A673 (cell line): ENCODE measurements around the gene RTN4.

ENCODE experiments used
- EZH2 ChIP-seq: fragments of 200-600 bp; sonication (generic); IDR thresholded peaks from 2 replicates; pipeline ENCODE4 v1.6.1; 2017; ENCODE audit warnings: borderline replicate concordance, low read depth, mild to moderate bottlenecking, mixed read lengths, antibody characterized with exemption, low read length; ENCODE audit not compliant: poor library complexity, severe bottlenecking
- TF ChIP-seq, protein P1 (sequence below): fragments of 300-800, 200-600 bp; sonication (generic); conservative IDR thresholded peaks from 2 replicates; pipeline ENCODE4 v1.5.1; 2017; ENCODE audit warnings: low read depth, mild to moderate bottlenecking, antibody characterized with exemption, low read length, moderate library complexity, mixed read lengths

DNA sequence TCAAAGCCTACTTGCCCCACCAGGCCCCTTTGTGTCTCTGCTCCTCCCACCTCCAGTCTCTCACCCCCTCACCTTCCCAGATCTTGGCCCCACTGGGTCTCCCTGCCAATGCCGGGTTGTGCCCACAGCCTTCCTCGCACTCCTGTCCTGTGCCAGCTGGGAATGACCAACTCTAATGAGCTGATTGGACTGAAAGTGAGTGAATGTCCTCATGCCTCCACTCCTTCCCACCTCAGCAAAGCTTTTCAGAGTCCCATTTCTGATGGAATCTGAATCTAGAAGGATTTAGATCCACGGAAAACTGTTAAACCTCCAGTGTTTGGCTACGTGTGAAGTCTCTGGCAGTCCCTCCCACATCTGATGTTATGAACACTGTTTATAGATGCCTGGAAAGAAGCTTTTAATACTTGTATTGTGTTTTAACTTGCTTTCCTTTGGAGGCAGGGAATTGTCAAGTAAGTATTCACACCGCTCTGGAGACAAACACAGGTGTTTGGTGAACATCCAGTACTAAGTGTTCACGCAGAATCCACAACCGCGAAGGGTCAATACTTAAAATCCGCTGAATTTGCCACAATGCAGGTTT is 103.9 kb downstream of the RTN4 start:
- TF ChIP-seq, protein P1, sequence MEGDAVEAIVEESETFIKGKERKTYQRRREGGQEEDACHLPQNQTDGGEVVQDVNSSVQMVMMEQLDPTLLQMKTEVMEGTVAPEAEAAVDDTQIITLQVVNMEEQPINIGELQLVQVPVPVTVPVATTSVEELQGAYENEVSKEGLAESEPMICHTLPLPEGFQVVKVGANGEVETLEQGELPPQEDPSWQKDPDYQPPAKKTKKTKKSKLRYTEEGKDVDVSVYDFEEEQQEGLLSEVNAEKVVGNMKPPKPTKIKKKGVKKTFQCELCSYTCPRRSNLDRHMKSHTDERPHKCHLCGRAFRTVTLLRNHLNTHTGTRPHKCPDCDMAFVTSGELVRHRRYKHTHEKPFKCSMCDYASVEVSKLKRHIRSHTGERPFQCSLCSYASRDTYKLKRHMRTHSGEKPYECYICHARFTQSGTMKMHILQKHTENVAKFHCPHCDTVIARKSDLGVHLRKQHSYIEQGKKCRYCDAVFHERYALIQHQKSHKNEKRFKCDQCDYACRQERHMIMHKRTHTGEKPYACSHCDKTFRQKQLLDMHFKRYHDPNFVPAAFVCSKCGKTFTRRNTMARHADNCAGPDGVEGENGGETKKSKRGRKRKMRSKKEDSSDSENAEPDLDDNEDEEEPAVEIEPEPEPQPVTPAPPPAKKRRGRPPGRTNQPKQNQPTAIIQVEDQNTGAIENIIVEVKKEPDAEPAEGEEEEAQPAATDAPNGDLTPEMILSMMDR, result no peak
- no peak for TF ChIP-seq EZH2
